Stromal cell of bone marrow (primary cell): ENCODE measurements around the gene EFCAB6.

ENCODE experiments used
- DNase-seq: peaks from one replicate; pipeline ENCODE4 v3.0.0-alpha.2; 2012; ENCODE audit warnings: low read depth

The EFCAB6 gene

DNA sequence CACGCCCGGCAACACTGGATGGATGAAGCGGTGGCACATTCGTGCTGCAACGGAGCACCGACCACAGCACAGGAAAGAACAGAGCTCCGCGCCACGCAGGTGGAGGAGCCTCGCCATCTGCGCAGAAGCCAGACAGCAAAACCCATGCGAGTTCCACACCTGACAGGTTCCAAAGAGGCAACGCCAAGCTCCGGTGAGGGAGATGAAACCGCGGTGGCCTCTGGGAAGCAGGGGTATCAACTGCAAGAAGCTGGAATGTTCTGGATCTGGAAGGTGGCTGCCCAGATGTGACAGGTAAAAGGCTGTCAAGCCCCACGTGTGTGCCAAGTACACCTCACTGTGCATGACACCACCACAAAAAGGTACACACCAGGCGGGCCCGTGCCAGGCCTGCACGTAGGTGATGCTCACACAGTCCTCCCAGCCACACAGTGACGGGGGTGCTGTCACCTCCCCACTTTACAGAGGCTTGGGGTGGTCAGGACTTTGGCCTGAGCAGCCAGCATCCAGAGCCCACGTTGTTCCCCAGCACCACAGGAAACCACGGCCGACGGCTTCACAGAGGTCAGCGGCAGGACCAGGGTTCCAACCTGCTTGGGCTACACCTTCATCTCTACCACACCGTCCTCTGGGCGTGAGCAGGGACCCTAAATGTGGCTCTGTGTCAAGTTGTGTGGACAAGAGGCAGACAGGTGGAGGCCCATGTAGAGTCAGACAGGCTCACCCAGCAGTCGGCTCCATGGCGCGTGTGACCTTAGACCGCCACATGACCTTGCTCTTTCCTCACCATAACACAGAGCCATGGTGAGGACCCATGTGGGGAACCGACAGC lies 19.7 kb upstream of the EFCAB6 start:
- no peak for DNase-seq

DNA sequence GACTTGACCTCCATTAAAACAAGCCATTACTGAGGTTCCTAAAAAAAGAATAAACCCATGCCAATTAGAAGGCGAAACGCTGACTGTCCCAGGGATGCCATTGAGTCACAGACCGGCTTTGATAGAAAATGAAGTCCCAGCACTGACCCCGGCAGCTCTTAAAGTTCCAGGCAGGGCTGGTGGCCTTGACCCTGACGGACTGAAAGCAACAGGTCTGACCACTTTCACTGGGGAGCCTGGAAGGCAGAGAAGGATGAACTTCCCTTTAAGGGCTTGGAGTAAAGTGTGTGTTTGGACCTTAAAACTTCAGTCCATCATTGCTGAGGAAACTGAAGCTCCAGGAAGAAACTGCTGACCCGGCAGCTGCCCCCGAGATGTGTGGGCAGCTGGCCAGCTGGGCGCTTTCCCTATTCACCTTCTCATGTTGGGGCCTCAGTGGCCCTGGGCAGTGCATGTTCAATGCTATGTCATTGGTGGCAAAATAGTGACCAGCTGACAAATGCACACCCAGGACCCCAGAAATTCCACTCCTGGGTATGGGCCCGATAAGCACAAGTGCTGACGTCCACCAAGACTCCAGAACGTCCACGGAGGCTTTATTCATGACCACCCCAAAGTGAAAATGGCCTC lies 18.9 kb upstream of the EFCAB6 start:
- DNase-seq: no peak

DNA sequence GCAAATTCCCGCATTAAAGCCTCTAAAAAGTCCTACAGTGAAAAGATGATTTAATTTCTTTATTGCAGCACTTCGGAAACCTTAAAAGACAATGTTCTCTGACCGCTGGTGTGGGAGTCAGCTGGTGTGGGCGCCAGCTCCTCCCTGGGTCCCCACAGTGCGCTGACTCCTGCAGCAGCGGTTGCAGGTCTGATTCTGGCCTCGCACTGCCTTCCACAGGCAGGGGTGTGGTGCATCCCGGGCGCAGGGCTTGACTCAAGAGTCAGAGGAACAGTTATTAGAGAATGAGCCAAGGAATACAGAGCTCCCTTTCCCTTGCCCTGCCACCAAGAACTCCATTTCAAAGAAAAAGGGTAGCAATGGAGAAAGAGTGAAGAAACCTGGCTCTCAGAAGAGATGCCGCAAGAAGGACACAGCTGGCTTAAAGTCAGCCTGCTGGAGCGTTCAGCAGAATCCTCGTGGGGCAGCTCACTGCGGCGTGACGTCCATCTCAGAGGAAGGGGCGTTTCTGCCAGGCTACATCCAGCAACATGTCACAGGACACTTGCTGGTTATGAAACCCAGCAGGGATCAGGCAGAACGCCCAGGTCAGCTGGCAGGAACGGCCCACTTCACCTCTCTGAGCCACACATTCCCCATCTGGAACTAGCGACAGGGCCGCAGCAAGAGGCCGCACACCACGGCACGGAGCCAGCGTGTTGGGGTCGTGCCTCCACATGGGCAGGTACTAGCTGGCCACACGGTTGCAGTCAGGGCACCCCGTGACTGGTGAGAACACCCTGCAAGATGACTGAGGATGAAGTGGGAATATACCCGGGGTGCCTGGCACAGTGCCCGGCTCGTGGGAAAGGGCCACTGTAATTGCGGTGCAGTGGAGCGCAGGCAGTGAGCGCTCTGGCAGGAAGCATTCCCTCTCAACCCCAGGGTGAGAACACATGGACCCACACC lies 18.1 kb upstream of the EFCAB6 start:
- peak; percentile 61 for DNase-seq

GRCh38 chr22:43828998-43829782 lies 17.1 kb upstream of the EFCAB6 start:
- peak; percentile 81 for DNase-seq

DNA sequence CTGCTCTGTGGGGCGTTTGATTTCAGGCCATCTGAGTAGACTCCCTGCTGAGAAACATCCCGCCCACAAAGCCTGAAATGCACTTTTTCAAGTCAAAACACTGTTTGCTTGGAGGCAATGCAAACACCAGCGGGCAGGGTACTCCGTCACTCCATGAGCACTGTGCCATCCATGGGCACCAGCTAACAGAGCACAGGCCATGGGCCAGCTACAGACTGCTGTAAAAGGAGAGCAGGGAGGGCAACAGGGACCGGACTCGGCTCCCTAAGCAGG lies 16.6 kb upstream of the EFCAB6 start:
- DNase-seq: no peak

DNA sequence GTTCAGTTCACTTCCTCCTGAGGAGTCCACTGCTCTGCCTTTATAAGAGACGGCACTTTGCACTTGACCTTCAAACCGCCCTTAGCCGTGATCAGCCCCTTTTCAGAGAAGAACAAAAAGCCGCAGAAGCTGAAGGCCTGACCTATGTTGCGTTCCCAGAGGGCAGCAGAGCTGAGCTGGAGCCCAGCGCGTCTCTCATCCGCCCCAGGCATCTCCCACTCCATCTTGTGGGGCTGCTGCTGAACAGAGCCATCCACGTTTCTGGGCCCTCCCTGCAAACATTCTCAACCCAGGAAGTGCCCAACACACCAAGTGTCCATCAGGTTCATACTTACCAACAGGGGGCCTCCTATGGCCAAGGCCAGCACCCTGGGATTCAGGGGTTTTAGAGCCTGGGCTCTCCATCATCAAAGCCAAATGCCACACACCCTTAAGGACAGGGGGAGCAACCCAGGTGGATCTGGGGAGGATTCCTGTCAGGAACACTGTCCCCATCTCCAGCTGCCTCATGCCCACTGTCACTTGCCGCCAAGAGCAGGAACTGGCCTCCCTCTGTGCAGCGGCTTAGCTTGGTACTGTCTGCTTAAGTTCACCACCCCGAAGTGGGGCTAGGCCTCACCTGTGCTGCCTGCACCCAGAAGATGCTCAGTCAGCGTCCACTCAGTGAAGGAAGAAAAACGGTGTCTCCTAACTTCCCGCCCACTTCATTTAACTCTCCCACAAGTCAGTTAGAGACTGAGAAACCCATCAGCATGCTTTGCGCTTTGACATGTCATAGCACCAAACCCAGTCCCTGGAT lies 16.0 kb upstream of the EFCAB6 start:
- DNase-seq: no peak

- DNase-seq: no peak
Observed at GRCh38 chr22:43827003-43827735, 15.1 kb upstream of the EFCAB6 start.

GRCh38 chr22:43826142-43827002 lies 14.3 kb upstream of the EFCAB6 start:
- peak; percentile 87 for DNase-seq

- DNase-seq: no peak
Observed at GRCh38 chr22:43825651-43826050, 13.5 kb upstream of the EFCAB6 start.

DNA sequence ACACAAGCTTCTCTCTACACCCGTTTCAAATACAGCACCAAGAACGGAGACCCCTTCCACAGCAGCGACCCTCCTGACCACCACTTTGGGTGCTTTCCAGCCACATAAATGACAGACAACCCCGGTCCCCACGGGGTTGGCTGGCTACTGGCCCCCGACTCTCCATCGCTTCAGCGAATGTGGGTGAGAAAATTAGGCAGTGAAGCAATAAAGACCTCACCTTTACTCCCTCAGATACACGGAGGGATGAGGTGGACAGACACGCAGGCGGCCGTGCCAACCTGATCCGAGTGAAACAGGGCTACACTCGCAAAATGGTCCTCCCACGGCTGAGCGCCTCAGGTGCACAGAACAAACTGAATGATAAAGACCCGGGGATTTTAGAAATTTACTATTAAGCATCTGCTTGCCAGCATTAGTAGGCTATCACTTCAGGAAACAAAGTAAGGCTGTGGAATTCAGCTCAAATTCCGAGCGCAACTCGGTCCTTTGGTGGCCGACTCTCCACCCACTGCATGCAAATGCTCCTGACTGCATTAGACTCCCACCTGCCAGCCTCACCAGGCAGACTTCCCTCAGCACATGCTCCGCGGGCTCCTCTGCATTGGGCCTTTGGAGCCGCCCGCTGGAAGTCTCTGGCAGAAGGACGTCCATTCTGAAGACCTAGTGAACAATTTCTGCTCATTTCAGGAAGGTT lies 12.8 kb upstream of the EFCAB6 start:
- no peak for DNase-seq

- no peak for DNase-seq
Observed at GRCh38 chr22:43823911-43824665, 12.0 kb upstream of the EFCAB6 start.

DNA sequence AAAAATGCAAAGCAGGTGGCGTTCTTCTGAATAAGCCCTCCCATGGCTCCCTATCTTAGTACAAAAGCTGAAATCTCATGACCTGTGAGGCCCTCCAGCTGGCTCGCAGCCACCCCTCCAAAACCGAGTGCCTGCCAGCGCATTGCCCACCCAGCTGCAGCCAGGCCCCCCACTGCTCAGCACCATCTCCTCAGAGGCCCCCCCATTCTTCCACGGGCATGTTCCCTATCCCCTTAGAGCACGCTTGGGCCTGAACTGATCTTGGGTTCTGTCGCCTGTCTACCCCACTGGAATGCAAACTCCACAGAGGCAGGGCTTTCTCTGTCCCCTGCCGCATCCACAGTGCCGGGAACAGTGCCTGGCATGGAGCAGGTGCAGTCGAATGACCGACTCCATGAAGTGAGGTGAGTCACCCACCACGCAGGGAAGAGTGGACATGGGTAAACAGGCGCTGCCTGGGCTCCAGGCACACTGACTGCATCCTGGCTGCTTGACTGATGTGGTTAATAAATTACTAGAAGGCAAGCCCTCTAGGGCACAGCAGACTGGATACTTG lies 11.3 kb upstream of the EFCAB6 start:
- no peak for DNase-seq

DNA sequence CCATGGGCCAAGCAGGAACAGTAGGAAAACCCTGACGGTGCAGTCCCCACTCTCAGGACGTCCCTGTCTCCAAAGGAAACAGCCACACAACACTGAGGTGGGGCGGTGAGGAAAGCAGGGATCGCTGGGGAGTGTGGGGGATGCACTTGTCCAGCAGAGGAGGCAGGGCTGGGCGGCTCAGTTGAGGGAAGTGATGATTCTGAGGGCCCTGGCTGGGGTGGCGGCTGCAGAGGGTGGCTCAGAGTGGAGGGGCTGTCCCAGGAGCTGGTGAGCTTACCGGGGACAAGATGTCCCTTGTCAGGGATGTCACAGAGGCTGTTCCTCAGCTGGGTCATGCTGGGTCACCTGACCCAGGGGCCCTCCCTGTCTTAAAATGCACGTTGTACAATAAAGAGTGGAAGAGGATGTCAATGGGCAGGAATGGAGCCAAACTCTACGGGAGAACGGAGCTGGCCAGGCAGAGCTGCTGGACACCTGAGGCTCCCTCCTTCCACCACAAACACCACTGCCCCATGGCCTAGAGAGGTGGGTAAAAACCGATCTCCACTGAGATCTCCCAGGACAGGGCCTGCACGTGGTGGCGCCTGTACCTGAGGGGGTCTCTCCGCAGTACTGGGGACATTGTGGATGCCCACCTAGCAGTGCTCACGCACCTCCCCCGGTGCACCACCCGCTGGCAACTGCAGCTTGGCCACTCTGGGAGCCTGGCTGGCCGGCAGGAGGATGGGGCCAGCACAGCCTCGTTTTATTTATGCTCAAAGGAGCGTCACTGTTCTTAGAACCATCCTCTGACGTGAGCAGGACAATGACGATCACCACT lies 9.7 kb upstream of the EFCAB6 start:
- DNase-seq: no peak

GRCh38 chr22:43820651-43821305 lies 8.7 kb upstream of the EFCAB6 start:
- DNase-seq: no peak

GRCh38 chr22:43819931-43820640 lies 8.0 kb upstream of the EFCAB6 start:
- DNase-seq: no peak
